Jurkat, Clone E6-1 (cell line): Measurements from ENCODE around the gene SUN2. TPM values are rescaled to one million over a fixed set of nuclear protein-coding genes. Genes with fewer than 3 reads are reported as not detected.
"Not testable (repeated sequence)": the region's sequence is repeated elsewhere in the genome, so short reads cannot be mapped to it uniquely, and the experiment has no call there.

Source experiments
- DNase-seq: peaks from one replicate; pipeline ENCODE4 v3.0.0-alpha.2; 2011; ENCODE audit warnings: low read depth, low spot score
- H3K4me3 ChIP-seq: 2 replicates; pipeline ENCODE4 v1.5.1; 2011; ENCODE audit warnings: mild to moderate bottlenecking, low read length, control low read depth, moderate library complexity
- polyA plus RNA-seq: library from polyadenylated mRNA; unstranded; fragments of >200 nt; gene quantifications from one replicate; pipeline ENCODE4 v1.2.1, GENCODE V29; 2012; ENCODE audit warnings: missing spikeins; ENCODE audit not compliant: insufficient read length, insufficient read depth

SUN2 gene
- polyA plus RNA-seq, result 64.5 TPM

- peak within 1 kb of the TSS; percentile 79 for H3K4me3 ChIP-seq
- DNase-seq, result peak; percentile 72
These were observed at the start of gene SUN2 for GRCh38 chr22:38755911-38756532. TSS of gene SUN2 (minus strand) at chr22:38755998. CDS start at chr22:38752628, 3,370 bp downstream.

- DNase-seq, H3K4me3 ChIP-seq: not testable (repeated sequence)
These were observed 49.3 kb upstream of the SUN2 start for GRCh38 chr22:38805041-38805593.

- no peak overlapping the region for H3K4me3 ChIP-seq
- no peak for DNase-seq
These were observed 46.9 kb upstream of the SUN2 start for GRCh38 chr22:38802671-38803121.

GRCh38 chr22:38799265-38800002 lies 43.6 kb upstream of the SUN2 start:
- no peak for DNase-seq
- no peak overlapping the region for H3K4me3 ChIP-seq

GRCh38 chr22:38798496-38798895 lies 42.7 kb upstream of the SUN2 start:
- H3K4me3 ChIP-seq, result no peak overlapping the region
- peak; percentile 28 for DNase-seq

GRCh38 chr22:38796262-38796957 lies 40.6 kb upstream of the SUN2 start:
- DNase-seq, result no peak
- no peak overlapping the region for H3K4me3 ChIP-seq

- no peak for DNase-seq
- no peak overlapping the region for H3K4me3 ChIP-seq
These were observed 39.8 kb upstream of the SUN2 start for GRCh38 chr22:38795569-38795968.

GRCh38 chr22:38793721-38794466 lies 38.1 kb upstream of the SUN2 start, which contains the start of gene DNAL4:
TSS of gene DNAL4 (minus strand) at chr22:38794143. CDS start at chr22:38782731, 11,412 bp downstream.
- peak within 1 kb of the TSS; percentile 67 for H3K4me3 ChIP-seq
- DNase-seq, result peak; percentile 99

- DNase-seq, result no peak
- peak overlapping the region; percentile 67 for H3K4me3 ChIP-seq
These were observed 37.5 kb upstream of the SUN2 start for GRCh38 chr22:38793317-38793716.

- no peak for DNase-seq
- H3K4me3 ChIP-seq, result peak overlapping the region; percentile 67
These were observed 37.0 kb upstream of the SUN2 start for GRCh38 chr22:38792833-38793232.

- no peak overlapping the region for H3K4me3 ChIP-seq
- no peak for DNase-seq
These were observed 33.8 kb upstream of the SUN2 start for GRCh38 chr22:38789606-38790005.

- H3K4me3 ChIP-seq, result no peak overlapping the region
- DNase-seq, result no peak
These were observed 33.0 kb upstream of the SUN2 start for GRCh38 chr22:38788846-38789245.

- DNase-seq, result no peak
- no peak overlapping the region for H3K4me3 ChIP-seq
These were observed 32.4 kb upstream of the SUN2 start for GRCh38 chr22:38788021-38788816.

GRCh38 chr22:38786631-38787030 lies 30.8 kb upstream of the SUN2 start:
- no peak for DNase-seq
- H3K4me3 ChIP-seq, result no peak overlapping the region

- no peak for DNase-seq
- no peak overlapping the region for H3K4me3 ChIP-seq
These were observed 29.1 kb upstream of the SUN2 start for GRCh38 chr22:38784856-38785255.

- H3K4me3 ChIP-seq, result no peak overlapping the region
- DNase-seq, result no peak
These were observed 28.2 kb upstream of the SUN2 start for GRCh38 chr22:38784035-38784434.

- no peak for DNase-seq
- H3K4me3 ChIP-seq, result no peak overlapping the region
These were observed 27.4 kb upstream of the SUN2 start for GRCh38 chr22:38783095-38783615.
